Coronary artery (tissue), 2 donors: Measurements from ENCODE around the gene PHACTR1.

Experiments
- DNase-seq: peaks from one replicate; pipeline ENCODE4 v3.0.0-alpha.2; 2017; ENCODE audit warnings: low spot score
- H3K27ac ChIP-seq, 2 donors: fragments of 200-600 bp; sonication (generic); one replicate each; pipeline ENCODE4 v1.5.1; 2016 to 2019
- H3K4me3 ChIP-seq: fragments of 200-600 bp; sonication (generic); 2 replicates; pipeline ENCODE4 v1.5.1; 2016; ENCODE audit warnings: mild to moderate bottlenecking, moderate library complexity
- CTCF ChIP-seq: fragments of 200-600 bp; sonication (generic); IDR thresholded peaks from one replicate; pipeline ENCODE4 v1.5.1; 2019; ENCODE audit warnings: antibody characterized with exemption

Gene PHACTR1

GRCh38 chr6:13068586-13069210, 352.1 kb downstream of the PHACTR1 start:
- DNase-seq: no peak
- no peak overlapping the region for H3K27ac ChIP-seq
- TF ChIP-seq CTCF: no peak

GRCh38 chr6:13071550-13072345, 355.2 kb downstream of the PHACTR1 start:
- H3K4me3 ChIP-seq: no peak overlapping the region
- no peak for DNase-seq
- no peak for TF ChIP-seq CTCF
- no peak overlapping the region for H3K27ac ChIP-seq

More at GRCh38 chr6:13068586-13069210, 352.1 kb downstream of the PHACTR1 start:
- H3K4me3 ChIP-seq: no peak overlapping the region

GRCh38 chr6:13072686-13073347, 356.2 kb downstream of the PHACTR1 start:
- no peak for DNase-seq
- TF ChIP-seq CTCF: no peak
- no peak overlapping the region for H3K4me3 ChIP-seq
- peak overlapping the region in 1 of 2 donors; percentile 48 for H3K27ac ChIP-seq

- Histone ChIP-seq H3K27ac (no peak overlapping the region), H3K4me3 (no peak overlapping the region)
- no peak for DNase-seq
- TF ChIP-seq CTCF: no peak
Observed at GRCh38 chr6:13074415-13075140, 358.0 kb downstream of the PHACTR1 start.

GRCh38 chr6:13075141-13075845, 358.7 kb downstream of the PHACTR1 start:
- no peak overlapping the region for H3K27ac ChIP-seq
- TF ChIP-seq CTCF: no peak
- DNase-seq: no peak
- H3K4me3 ChIP-seq: no peak overlapping the region

GRCh38 chr6:13076575-13076974, 360.0 kb downstream of the PHACTR1 start:
- H3K27ac ChIP-seq: no peak overlapping the region
- H3K4me3 ChIP-seq: no peak overlapping the region
- TF ChIP-seq CTCF: no peak
- no peak for DNase-seq
